Measurements from ENCODE around the gene ARFGAP2.

GRCh38 chr11:47184711-47185304, 8.1 kb upstream of the ARFGAP2 start:
- no peak for TF ChIP-seq CTCF (IDR thresholded peaks at IDR 0.05)
- no peak for TF ChIP-seq POLR2A (IDR thresholded peaks at IDR 0.05)
- no peak for TF ChIP-seq POLR2AphosphoS5 (IDR thresholded peaks at IDR 0.05)
- no peak for TF ChIP-seq EP300 (IDR thresholded peaks at IDR 0.05)
